HG03575 (cell line): ENCODE measurements around the gene LTBR.

Experiments used
- ATAC-seq: cut with Tn5 transposase; IDR thresholded peaks from one replicate; pipeline ENCODE4 v1.9.1; 2021; ENCODE audit not compliant: unreplicated experiment, insufficient number of reproducible peaks, low FRiP score; ENCODE audit errors: extremely low read depth

LTBR gene

GRCh38 chr12:6376870-6377666 lies 6.9 kb upstream of the LTBR start:
- ATAC-seq: no peak

GRCh38 chr12:6377667-6377994 lies 6.3 kb upstream of the LTBR start:
- no peak for ATAC-seq

- no peak for ATAC-seq
Observed at GRCh38 chr12:6378709-6379472, 5.1 kb upstream of the LTBR start.

DNA sequence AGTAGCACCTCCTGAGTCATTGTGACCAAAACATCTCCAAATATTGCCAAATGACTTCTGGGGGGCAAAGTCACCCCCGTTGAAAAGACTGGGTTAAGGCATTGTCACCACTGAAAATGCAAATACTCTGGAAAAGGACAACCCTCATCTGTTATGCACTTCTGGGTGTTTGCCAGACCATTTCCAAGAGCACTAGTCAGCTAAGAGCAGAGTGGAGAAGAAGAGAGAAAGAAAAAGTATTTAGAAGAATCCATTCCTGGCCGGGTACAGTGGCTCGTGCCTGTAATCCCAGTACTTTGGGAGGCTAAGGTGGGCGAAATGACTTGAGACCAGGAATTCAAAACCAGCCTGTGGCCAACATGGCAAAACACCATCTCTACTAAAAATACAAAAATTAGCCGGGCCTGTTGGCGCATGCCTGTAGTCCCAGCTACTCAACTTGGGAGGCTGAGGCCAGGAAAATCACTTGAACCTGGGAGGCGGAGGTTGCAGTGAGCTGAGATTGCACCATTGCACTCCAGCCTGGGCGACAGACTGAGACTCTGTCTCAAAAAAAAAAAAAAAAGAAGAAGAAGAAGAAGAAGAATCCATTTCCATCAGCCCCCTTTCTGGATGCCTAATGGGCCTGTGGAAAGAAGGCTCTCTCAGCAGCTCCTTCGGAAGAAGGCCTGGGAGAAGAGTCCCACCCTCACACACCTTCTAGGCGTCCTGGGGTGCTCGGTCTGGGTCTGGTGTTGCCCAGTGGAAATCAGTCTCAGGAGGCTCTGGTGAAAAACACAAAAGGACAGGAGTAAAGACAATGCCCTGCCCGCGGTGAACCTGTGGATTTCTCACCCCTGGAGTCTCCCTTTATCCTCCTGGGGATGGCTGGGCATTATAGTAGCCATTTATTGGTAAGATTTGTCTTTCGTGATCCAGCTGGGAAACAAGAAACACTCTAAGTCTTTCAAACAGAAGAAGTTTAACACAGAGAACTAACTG lies 3.5 kb upstream of the LTBR start:
- no peak for ATAC-seq

- ATAC-seq: no peak
Observed at GRCh38 chr12:6382371-6382770, 1.6 kb upstream of the LTBR start.

- ATAC-seq: no peak
Observed at GRCh38 chr12:6382982-6383381, 980 bp upstream of the LTBR start.

DNA sequence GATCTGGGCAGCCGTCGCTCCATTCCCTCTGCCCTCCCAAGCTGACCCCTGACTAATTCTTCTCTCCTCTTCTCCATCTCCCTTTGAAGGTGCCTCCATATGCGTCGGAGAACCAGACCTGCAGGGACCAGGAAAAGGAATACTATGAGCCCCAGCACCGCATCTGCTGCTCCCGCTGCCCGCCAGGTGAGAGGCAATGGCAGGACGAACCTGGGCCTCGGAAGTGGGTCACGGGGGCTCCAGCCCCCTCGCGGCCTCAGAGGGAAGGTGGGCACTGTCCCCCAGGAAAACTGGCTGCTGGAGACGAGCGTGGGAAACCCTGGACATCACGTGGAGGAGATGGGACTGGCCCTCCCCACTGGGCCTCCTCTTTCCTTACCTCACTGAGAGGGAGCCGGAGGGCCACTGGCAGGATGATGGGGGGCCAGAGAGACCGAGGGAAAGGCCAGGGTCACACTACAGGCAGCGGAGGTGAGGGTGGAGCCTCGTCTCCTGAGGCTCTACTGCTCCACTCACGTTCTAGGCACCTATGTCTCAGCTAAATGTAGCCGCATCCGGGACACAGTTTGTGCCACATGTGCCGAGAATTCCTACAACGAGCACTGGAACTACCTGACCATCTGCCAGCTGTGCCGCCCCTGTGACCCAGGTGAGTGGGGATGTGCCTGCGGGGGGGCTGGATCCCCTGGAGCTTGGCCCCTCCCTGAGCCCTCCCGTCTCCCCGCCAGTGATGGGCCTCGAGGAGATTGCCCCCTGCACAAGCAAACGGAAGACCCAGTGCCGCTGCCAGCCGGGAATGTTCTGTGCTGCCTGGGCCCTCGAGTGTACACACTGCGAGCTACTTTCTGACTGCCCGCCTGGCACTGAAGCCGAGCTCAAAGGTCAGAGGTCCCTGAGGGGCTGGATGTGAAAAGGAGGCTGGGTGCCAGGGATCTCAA lies 806 bp downstream of the LTBR start:
- no peak for ATAC-seq

DNA sequence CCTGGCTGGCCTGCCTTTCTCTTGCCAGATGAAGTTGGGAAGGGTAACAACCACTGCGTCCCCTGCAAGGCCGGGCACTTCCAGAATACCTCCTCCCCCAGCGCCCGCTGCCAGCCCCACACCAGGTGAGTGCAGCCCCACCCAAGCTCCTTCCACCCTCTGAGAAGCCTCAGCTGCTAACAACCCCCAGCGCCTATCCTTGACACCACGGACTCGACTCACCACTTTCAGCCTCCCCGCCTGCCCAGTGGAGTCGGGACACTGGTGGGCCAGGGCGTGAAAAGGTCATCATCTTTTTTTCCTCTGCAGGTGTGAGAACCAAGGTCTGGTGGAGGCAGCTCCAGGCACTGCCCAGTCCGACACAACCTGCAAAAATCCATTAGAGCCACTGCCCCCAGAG lies 2.1 kb downstream of the LTBR start:
- no peak for ATAC-seq

GRCh38 chr12:6386491-6386890 lies 2.5 kb downstream of the LTBR start:
- no peak for ATAC-seq

DNA sequence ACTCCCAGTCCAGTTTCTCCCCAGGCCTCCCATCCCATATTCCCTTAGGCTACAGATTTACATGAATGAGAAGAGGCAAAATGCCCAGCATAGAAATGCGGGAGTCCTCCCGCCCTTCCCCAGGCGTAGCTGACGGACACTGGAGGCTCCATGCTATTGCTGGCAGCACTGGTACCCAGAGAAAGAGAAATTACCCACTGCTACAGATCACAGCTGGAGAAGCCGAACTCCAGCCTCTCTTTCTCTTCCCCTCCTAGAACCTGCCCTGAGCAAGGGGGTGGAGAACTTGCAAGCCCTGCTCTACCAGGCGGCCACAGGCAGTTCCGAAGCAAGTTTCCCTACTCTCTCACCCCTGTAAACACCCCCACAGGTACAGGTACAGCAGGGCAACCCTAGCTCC lies 3.6 kb downstream of the LTBR start:
- no peak for ATAC-seq

GRCh38 chr12:6390084-6390799 lies 6.3 kb downstream of the LTBR start:
- ATAC-seq: no peak

DNA sequence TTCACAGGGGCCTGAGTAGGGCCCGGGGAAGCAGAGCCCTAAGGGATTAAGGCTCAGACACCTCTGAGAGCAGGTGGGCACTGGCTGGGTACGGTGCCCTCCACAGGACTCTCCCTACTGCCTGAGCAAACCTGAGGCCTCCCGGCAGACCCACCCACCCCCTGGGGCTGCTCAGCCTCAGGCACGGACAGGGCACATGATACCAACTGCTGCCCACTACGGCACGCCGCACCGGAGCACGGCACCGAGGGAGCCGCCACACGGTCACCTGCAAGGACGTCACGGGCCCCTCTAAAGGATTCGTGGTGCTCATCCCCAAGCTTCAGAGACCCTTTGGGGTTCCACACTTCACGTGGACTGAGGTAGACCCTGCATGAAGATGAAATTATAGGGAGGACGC lies 7.1 kb downstream of the LTBR start:
- ATAC-seq: no peak

- no peak for ATAC-seq
Observed at GRCh38 chr12:6392504-6392903, 8.5 kb downstream of the LTBR start.

GRCh38 chr12:6393109-6393508 lies 9.1 kb downstream of the LTBR start:
- ATAC-seq: no peak

GRCh38 chr12:6394398-6394797 lies 10.4 kb downstream of the LTBR start:
- ATAC-seq: no peak

DNA sequence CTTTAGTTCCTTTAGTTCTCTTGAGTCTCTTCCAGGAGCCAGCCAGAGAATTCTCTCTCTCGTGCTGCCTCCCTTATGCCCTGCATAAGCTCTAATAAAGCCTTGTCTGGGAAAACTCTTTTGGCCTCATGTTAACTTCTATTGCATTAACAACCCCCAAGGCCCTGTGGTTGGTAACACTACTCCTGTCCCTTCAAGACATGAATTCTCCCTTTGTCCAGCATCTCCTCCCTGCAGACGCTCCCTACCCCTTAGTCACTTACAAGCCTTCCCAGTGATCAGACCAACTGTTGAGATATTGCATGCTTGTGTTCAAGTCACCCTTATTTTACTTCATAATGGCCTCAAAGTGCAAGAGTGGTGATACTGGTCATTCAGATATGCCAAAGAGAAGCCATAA lies 12.1 kb downstream of the LTBR start:
- ATAC-seq: no peak

GRCh38 chr12:6399884-6400644 lies 16.1 kb downstream of the LTBR start:
- no peak for ATAC-seq
